ENCODE results near the gene KCTD11. TPM values are rescaled to one million over a fixed set of nuclear protein-coding genes. Genes with fewer than 3 reads are reported as not detected.
"Not testable (repeated sequence)": the region's sequence is repeated elsewhere in the genome, so short reads cannot be mapped to it uniquely, and the experiment has no call there.

The KCTD11 gene
- total RNA-seq, 1 experiment from 2014 or later, result 3.8 TPM

- no peaks in the 10 kb centered on the region for H3K27me3 ChIP-seq (replicated peaks; ENCODE audit: insufficient read depth, low read depth, low read length, poor library complexity)
- BruUV-seq (replicated peaks), result no TSS peak
- H3K4me1 ChIP-seq (ENCODE audit: insufficient read depth, low read length, poor library complexity, severe bottlenecking), result peaks cover 19% of the 10 kb centered on the region
- ChIA-PET CTCF (no interaction called here), POLR2A (ENCODE audit: low non-redundant PET) (no interaction called here)
- H3K36me3 ChIP-seq (ENCODE audit: insufficient read depth, low read length, poor library complexity, severe bottlenecking), result no peaks in the 10 kb centered on the region
- H3K4me3 ChIP-seq (ENCODE audit: low read depth, low read length, poor library complexity, severe bottlenecking), result no peak overlapping the region
- no peaks in the 10 kb centered on the region for H3K9me3 ChIP-seq (ENCODE audit: low read depth, low read length, poor library complexity, severe bottlenecking)
- no peak for TF ChIP-seq EZH2 (IDR thresholded peaks at IDR 0.05; ENCODE audit: borderline replicate concordance, low read depth, low read length, poor library complexity, severe bottlenecking)
- no peak for TF ChIP-seq CTCF (conservative IDR thresholded peaks at IDR 0.05; ENCODE audit: low read depth, low read length)
- no peak overlapping the region for H3K27ac ChIP-seq (ENCODE audit: low read depth, low read length, poor library complexity, severe bottlenecking)
- intact Hi-C loops (cut with micrococcal nuclease; ENCODE audit: unreplicated experiment), result no loop called here
- DNase-seq (ENCODE audit: low spot score), result no peak
Observed at GRCh38 chr17:7332111-7332510, 19.9 kb upstream of the KCTD11 start.

GRCh38 chr17:7332600-7333069 lies 19.3 kb upstream of the KCTD11 start:
- H3K27me3 ChIP-seq (replicated peaks; ENCODE audit: insufficient read depth, low read depth, low read length, poor library complexity); BruUV-seq (replicated peaks); DNase-seq (ENCODE audit: low spot score); POLR2A ChIA-PET (ENCODE audit: low non-redundant PET); CTCF ChIA-PET; intact Hi-C loops (cut with micrococcal nuclease; ENCODE audit: unreplicated experiment); H3K9me3 ChIP-seq (ENCODE audit: low read depth, low read length, poor library complexity, severe bottlenecking); H3K27ac ChIP-seq (ENCODE audit: low read depth, low read length, poor library complexity, severe bottlenecking); H3K4me3 ChIP-seq (ENCODE audit: low read depth, low read length, poor library complexity, severe bottlenecking); H3K36me3 ChIP-seq (ENCODE audit: insufficient read depth, low read length, poor library complexity, severe bottlenecking): not testable (repeated sequence)
- H3K4me1 ChIP-seq (ENCODE audit: insufficient read depth, low read length, poor library complexity, severe bottlenecking), result peaks cover 15% of the 10 kb centered on the region

- POLR2A ChIA-PET (ENCODE audit: low non-redundant PET), result interaction anchor here (0.6 kb wide), 1 partner anchor 61 kb away, joined by 4 read pairs; no protein-coding TSS in a partner anchor
- DNase-seq (ENCODE audit: low spot score), result no peak
- no peak overlapping the region for H3K4me3 ChIP-seq (ENCODE audit: low read depth, low read length, poor library complexity, severe bottlenecking)
- no peaks in the 10 kb centered on the region for H3K36me3 ChIP-seq (ENCODE audit: insufficient read depth, low read length, poor library complexity, severe bottlenecking)
- intact Hi-C loops (cut with micrococcal nuclease; ENCODE audit: unreplicated experiment), result no loop called here
- no peaks in the 10 kb centered on the region for H3K9me3 ChIP-seq (ENCODE audit: low read depth, low read length, poor library complexity, severe bottlenecking)
- no peak overlapping the region for H3K27ac ChIP-seq (ENCODE audit: low read depth, low read length, poor library complexity, severe bottlenecking)
- peaks cover 6% of the 10 kb centered on the region for H3K4me1 ChIP-seq (ENCODE audit: insufficient read depth, low read length, poor library complexity, severe bottlenecking)
- no peaks in the 10 kb centered on the region for H3K27me3 ChIP-seq (replicated peaks; ENCODE audit: insufficient read depth, low read depth, low read length, poor library complexity)
- CTCF ChIA-PET, result no interaction called here
- TF ChIP-seq CTCF (conservative IDR thresholded peaks at IDR 0.05; ENCODE audit: low read depth, low read length) (no peak), EZH2 (IDR thresholded peaks at IDR 0.05; ENCODE audit: borderline replicate concordance, low read depth, low read length, poor library complexity, severe bottlenecking) (no peak)
- BruUV-seq (replicated peaks), result no TSS peak
Observed at GRCh38 chr17:7334938-7335538, 16.9 kb upstream of the KCTD11 start.

- DNase-seq (ENCODE audit: low spot score); H3K4me1 ChIP-seq (ENCODE audit: insufficient read depth, low read length, poor library complexity, severe bottlenecking); H3K36me3 ChIP-seq (ENCODE audit: insufficient read depth, low read length, poor library complexity, severe bottlenecking); CTCF ChIA-PET; H3K27me3 ChIP-seq (replicated peaks; ENCODE audit: insufficient read depth, low read depth, low read length, poor library complexity); H3K9me3 ChIP-seq (ENCODE audit: low read depth, low read length, poor library complexity, severe bottlenecking); intact Hi-C loops (cut with micrococcal nuclease; ENCODE audit: unreplicated experiment); H3K4me3 ChIP-seq (ENCODE audit: low read depth, low read length, poor library complexity, severe bottlenecking); H3K27ac ChIP-seq (ENCODE audit: low read depth, low read length, poor library complexity, severe bottlenecking); BruUV-seq (replicated peaks): not testable (repeated sequence)
- POLR2A ChIA-PET (ENCODE audit: low non-redundant PET), result interaction anchor here (0.6 kb wide), 1 partner anchor 60 kb away, joined by 4 read pairs; no protein-coding TSS in a partner anchor
Observed at GRCh38 chr17:7335765-7336164, 16.2 kb upstream of the KCTD11 start.

Data from A673 (cell line).